Limb (tissue), 2 donors: ENCODE results near the gene MKX.
"Not testable (repeated sequence)": the region's sequence is repeated elsewhere in the genome, so short reads cannot be mapped to it uniquely, and the experiment has no call there.

ENCODE experiments used
- DNase-seq, 2 donors: peaks; one replicate each; pipeline ENCODE4 v3.0.0-alpha.2; 2016; ENCODE audit errors: extremely low spot score in 2 of 2

MKX gene

GRCh38 chr10:27695088-27695487, 50.5 kb downstream of the MKX start:
- no peak for DNase-seq

GRCh38 chr10:27692663-27693062, 53.0 kb downstream of the MKX start:
- DNase-seq: no peak

GRCh38 chr10:27688991-27689390, 56.6 kb downstream of the MKX start:
- no peak for DNase-seq

GRCh38 chr10:27688276-27688675, 57.3 kb downstream of the MKX start:
- no peak for DNase-seq

- DNase-seq: no peak
These were observed 57.9 kb downstream of the MKX start for GRCh38 chr10:27687743-27688142.

- no peak for DNase-seq
These were observed 58.3 kb downstream of the MKX start for GRCh38 chr10:27687326-27687725.

- no peak for DNase-seq
These were observed 59.9 kb downstream of the MKX start for GRCh38 chr10:27685681-27686080.

- DNase-seq: no peak
These were observed 62.4 kb downstream of the MKX start for GRCh38 chr10:27683226-27683625.

GRCh38 chr10:27681795-27682194, 63.8 kb downstream of the MKX start:
- DNase-seq: not testable (repeated sequence)

- no peak for DNase-seq
These were observed 64.7 kb downstream of the MKX start for GRCh38 chr10:27680691-27681605.

- peak in 1 of 2 donors; percentile 71 for DNase-seq
These were observed 65.5 kb downstream of the MKX start for GRCh38 chr10:27680006-27680557.

GRCh38 chr10:27679369-27679912, 66.2 kb downstream of the MKX start:
- DNase-seq: no peak

- DNase-seq: no peak
These were observed 67.5 kb downstream of the MKX start for GRCh38 chr10:27678166-27678565.

GRCh38 chr10:27673065-27673464, 72.6 kb downstream of the MKX start:
- DNase-seq: no peak

GRCh38 chr10:27671821-27672220, 73.8 kb downstream of the MKX start:
- no peak for DNase-seq

GRCh38 chr10:27664461-27664860, 81.2 kb downstream of the MKX start:
- DNase-seq: no peak

GRCh38 chr10:27663621-27664020, 82.0 kb downstream of the MKX start:
- no peak for DNase-seq

GRCh38 chr10:27661514-27662286, 83.9 kb downstream of the MKX start:
- peak in 1 of 2 donors; percentile 15 for DNase-seq

GRCh38 chr10:27660711-27661110, 84.9 kb downstream of the MKX start:
- DNase-seq: no peak

GRCh38 chr10:27660268-27660667, 85.4 kb downstream of the MKX start:
- DNase-seq: no peak

- DNase-seq: no peak
These were observed 85.8 kb downstream of the MKX start for GRCh38 chr10:27659786-27660185.

- no peak for DNase-seq
These were observed 86.8 kb downstream of the MKX start for GRCh38 chr10:27658788-27659187.
